GM12892 (cell line): Measurements from ENCODE around the gene NXF3.
"Not testable (repeated sequence)": the region's sequence is repeated elsewhere in the genome, so short reads cannot be mapped to it uniquely, and the experiment has no call there.

Source experiments
- DNase-seq: peaks from one replicate; pipeline ENCODE4 v3.0.0; 2011; ENCODE audit not compliant: insufficient read length
- FAIRE-seq: peaks from 2 replicates; lab custom pipeline; 2011; peaks lifted over from hg19 to GRCh38; lab: Jason Lieb, UNC
- POLR2A ChIP-seq: IDR thresholded peaks from 2 replicates; pipeline ENCODE4 v1.6.1; 2011; ENCODE audit warnings: low read depth, low read length, control low read depth
- POLR2AphosphoS5 ChIP-seq: IDR thresholded peaks from 2 replicates; pipeline ENCODE4 v1.6.1; 2011; ENCODE audit warnings: low read depth, low read length, control low read depth
- TAF1 ChIP-seq: IDR thresholded peaks from 2 replicates; pipeline ENCODE4 v1.6.1; 2011; ENCODE audit warnings: low read depth, mild to moderate bottlenecking, control low read depth, low read length, borderline replicate concordance

Gene NXF3

DNA sequence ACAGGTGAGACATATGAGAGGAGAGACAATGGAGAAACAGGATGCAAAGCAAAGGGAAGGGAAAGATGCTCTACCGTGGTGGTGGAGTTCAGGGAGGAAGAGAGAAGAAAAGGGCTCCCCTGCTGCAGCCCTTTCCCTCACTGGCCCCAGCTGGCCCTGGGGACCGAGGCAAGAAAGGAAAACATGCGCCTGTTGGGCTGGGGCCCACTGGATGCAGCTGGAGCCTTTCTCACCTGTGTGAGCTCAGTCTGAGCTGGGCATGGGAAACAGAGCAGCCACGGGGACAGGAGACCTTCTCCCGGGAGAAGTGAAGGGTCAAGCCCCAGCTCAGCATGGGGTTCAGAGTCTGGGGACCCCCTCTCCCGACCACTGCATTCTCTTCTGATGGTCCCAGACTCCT lies 11.9 kb downstream of the NXF3 start:
- FAIRE-seq (no peak), DNase-seq (no peak)
- TF ChIP-seq TAF1 (no peak), POLR2AphosphoS5 (no peak), POLR2A (no peak)

DNA sequence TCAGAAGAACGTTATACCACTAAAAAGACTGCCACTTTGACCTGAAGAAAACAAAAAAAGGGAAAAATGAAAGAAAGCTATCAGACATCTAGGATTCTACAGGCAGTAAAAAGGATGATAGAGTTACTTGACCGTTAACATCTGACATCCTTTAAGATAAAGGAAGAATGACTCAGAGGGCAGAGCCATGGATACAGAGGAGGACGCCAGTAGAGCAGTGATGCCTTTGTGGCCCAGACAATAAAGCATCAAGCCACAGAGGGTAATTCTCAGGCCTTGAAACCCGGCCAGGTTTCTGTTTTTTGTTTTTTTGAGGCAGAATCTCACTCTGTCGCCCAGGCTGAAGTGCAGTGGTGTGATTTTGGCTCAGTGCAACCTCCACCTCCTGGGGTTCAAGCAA lies 19.5 kb downstream of the NXF3 start:
- TF ChIP-seq POLR2AphosphoS5 (no peak), TAF1 (no peak), POLR2A (no peak)
- FAIRE-seq (no peak), DNase-seq (no peak)

DNA sequence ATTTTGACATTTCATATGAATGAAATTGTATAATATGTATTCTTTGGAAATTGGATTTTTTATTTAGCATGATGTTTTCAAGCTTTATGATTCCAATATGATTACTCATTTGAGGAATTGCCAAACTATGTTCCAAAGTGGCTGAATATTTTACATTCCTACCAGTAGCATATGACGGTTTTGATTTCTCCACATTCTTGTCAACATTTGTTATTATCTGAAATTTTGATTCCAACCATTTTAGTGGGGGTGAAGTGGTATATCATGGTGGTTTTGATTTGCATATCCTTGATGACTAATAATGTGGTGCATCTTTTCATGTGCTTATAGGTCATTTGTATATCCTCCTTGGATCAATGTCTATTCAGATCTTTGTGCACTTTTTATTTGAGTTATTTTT lies 26.3 kb downstream of the NXF3 start:
- FAIRE-seq (no peak), DNase-seq (no peak)
- TF ChIP-seq POLR2A (no peak), TAF1 (no peak)

DNA sequence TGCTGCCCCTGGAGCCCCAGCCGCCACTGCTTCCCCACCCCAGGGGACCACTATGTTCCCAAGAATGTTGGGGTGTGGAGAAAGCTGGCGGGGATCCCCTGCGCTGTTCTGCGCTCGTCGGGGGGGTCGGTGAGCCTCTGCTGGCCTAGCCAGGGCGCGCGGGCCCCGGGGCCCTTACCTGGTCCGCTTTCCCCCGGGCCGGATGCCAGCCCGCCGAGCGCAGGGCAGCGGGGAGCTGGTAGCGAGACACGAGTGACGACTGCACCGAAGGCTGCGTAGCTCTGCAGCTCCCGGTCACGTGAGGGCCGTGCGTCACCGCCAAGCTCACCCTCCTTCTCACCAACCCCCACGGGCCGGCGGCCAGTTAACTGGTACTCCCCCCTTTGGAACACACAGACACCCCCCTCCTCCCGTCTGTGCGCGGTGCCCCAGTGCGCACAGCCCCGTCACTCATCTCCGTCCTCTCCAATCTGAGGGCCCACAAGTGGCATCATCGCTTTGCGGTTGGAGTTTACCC lies 29.0 kb downstream of the NXF3 start, which contains the start of gene BEX1:
Gene BEX1 (minus strand): TSS at position 254 of the 517 bp plus-strand sequence. CDS start 897 bp downstream, outside the sequence.
- no peak for DNase-seq
- TF ChIP-seq POLR2A (no peak), TAF1 (no peak), POLR2AphosphoS5 (no peak)
- no peak for FAIRE-seq

DNA sequence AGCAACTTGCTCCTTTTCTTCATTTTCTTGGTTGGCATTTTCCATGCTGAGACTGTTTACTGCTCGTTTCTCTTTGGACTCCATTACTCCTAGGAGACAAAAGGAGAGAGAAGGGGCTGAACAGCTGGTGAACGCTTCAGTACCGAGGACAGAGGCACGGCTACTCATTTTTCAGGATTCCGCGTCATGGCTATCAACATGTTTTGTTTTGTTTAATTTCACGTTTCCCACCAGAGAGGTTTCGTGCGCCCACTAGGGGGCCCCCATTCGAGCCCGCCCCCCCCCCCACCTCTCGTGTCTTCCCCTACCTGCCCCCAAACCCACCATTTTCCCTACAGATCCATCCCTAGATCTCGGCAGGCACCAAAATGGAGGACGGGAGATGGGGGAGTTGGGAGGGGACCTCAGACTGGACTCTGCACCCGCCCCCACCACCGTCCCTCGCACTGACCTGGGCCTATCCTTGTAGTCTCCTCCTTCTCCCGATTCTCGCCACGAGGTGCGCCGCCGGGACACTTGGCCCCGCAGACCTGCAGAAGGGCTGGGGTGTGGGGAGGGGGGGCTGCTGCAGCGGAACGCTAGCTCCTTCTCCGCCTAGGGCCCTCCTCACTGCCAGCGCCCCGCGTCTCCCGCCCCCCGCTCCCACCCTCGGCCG lies 29.6 kb downstream of the NXF3 start:
- TF ChIP-seq POLR2A (no peak), POLR2AphosphoS5 (no peak), TAF1 (no peak)
- DNase-seq (no peak), FAIRE-seq (no peak)

DNA sequence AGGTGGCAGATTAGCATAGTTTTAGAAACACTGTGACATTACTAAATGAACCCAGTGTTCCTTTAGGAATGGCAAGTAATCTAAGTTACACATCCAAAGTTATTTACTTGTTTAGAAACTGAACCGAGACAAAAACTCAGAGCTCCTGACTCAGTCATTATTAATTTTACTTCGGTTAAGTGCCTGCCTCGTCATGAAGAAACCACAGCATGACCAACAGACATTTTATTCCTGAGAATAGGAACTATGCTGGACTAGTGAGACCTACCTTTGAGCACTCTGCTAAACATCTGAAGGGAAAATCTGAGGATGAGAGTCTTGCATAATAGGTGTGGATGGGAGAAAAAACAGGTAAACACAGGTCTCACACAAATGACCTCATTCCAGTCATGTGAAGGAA lies 31.5 kb downstream of the NXF3 start:
- FAIRE-seq = no peak

DNA sequence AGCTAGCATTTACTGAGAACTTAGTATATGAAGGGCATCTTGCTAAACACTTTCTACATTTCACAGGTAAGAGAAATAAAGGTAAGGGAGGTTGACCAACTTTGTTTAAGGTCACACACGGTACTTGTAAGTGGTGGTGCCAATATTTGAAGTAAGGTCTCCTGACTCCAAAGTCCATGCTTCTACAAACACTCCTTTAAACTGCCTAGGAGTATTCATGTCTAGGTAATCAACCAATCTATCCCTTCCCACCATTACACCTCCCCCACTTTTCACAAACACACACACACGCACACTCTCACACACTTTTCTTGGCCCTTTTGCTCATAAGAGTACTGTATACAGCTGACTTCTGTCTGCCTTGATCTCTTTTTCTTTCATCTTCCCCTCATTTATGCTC lies 36.0 kb downstream of the NXF3 start:
- TF ChIP-seq TAF1 (no peak), POLR2A (no peak), POLR2AphosphoS5 (no peak)
- no peak for FAIRE-seq

More for the DNA sequence above, 31.5 kb downstream of the NXF3 start:
- no peak for DNase-seq
- TF ChIP-seq POLR2A (no peak), TAF1 (no peak), POLR2AphosphoS5 (no peak)

DNA sequence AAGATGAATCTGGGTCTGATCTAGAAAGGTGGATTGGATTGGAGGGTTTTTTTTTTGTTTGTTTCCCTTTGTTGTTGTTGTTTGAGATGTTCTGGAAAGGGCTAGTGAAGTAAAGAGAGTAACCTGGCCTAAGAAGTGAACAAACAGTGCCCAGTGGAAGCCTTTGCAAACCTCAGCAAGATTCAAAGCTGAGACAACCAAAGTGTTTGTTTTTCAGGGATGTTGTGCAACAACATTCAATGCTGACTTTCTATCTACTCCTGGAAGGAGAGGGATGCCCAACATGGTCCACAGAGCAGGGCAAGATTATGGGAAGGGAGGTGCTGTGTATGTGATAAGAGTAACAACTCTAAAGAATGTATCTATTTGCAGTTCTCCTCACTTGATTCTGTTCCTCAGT lies 40.3 kb downstream of the NXF3 start:
- DNase-seq = no peak
- FAIRE-seq = no peak
- no peak for TF ChIP-seq POLR2A
- no peak for TF ChIP-seq POLR2AphosphoS5
- no peak for TF ChIP-seq TAF1

More for the DNA sequence above, 36.0 kb downstream of the NXF3 start:
- no peak for DNase-seq

DNA sequence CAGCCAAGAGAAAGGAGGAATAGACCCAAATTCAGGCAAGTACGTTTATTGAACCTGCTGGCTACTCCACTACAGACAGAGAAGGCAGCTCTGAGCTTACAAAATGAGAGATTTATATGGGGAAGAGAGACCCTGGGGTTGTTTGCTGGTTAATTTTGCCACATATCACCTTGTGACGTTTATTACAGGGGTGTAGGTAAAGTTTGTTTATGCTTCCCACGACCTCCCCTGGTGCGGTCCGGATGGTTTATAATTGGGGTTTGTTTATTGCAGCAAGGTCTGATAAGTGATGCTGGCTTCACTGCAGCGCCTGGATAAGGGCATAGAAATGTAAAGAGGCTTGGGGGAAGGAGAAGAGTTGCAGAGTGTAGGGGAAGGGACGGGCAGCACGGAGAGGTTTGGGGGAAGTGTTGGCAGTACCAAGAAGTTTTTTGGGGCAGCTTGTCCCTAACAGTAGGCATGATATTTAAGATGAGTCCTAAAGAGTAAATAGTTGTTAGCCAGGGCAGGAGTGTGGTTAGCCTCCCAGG lies 41.6 kb downstream of the NXF3 start:
- FAIRE-seq = no peak
- TF ChIP-seq POLR2AphosphoS5 (no peak), POLR2A (no peak), TAF1 (no peak)
- no peak for DNase-seq

DNA sequence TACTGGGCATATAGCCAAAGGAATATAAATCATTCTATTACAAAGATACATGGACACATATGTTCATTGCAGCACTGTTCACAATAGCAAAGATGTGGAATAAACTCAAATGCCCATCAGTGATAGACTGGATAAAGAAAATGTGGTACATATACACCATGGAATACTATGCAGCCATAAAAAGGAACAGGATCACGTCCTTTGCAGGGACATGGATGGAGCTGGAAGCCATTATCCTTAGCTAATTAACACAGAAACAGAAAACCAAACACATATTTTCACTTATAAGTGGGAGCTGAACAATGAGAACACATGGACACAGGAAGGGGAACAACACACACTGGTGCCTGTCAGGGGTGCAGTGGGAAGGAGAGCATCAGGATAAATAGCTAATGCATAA lies 59.6 kb downstream of the NXF3 start:
- not testable (repeated sequence) for FAIRE-seq, DNase-seq
